Omental fat pad (tissue), 4 donors: ENCODE data around the gene NDUFA3. TPM values are rescaled to one million over a fixed set of nuclear protein-coding genes. Genes with fewer than 3 reads are reported as not detected.

ENCODE experiments used
- ATAC-seq: fragments of 150-250 bp; one replicate; pipeline ENCODE4 v1.9.1; 2016; ENCODE audit warnings: mild to moderate bottlenecking, moderate library complexity; ENCODE audit not compliant: low FRiP score
- DNase-seq: peaks from one replicate; pipeline ENCODE4 v3.0.0-alpha.2; 2019; ENCODE audit warnings: low spot score
- total RNA-seq, 4 donors: library from RNA; depleted of rRNA; stranded (reverse); fragments of >200 nt; gene quantifications; one replicate each; pipeline ENCODE4 v1.1.0, GENCODE V29; 2016
- TF ChIP-seq, protein P1 (sequence below), 3 donors: fragments of 450-650 bp; IDR thresholded peaks; one replicate each; pipeline ENCODE4 v1.5.1; 2016 to 2017; ENCODE audit warnings: antibody characterized with exemption in 3 of 3, mild to moderate bottlenecking in 3 of 3, moderate library complexity in 2 of 3

NDUFA3 gene
- total RNA-seq, 4 donors from 2014 or later: 7.1 to 33.0 (median 28.6) TPM

DNA sequence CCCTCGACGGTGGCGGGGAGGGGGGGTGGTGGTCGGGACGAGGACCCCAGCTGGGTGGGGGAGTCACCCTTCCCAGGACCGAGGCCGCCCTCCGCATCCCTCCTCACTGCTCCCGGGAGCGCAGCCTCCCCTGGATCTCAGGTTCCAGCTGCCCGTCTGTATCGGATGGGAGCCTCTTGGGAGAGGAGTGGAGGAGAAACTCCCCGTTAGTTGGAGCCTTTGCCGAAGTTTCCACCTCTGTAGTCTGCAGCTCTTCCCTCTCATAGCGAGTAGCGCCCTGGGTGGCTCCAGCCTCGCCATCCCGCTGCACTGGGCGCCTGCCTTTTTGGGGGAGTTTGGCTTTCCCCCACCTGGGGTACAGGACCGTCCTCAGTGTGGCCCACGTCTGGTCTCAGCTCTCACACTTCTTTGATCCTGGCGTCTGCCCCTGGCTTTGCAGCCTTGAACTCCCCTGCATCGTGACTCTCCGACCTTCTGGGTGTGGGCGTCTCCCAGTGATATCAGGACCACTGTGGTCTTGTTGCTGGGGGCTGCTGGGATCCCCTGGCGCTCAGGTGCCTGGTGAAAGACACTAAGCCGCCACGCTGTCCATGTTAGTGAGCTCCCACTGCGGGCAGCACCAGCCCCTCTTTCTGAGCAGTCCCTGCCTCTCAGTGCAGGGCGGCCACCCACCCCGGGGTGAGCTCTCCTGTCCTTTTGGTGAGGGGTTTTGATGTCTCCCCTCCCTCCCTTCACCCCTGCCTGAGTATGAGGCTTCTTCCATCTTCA is 36.0 kb downstream of the NDUFA3 start:
- ATAC-seq: no peak

DNA sequence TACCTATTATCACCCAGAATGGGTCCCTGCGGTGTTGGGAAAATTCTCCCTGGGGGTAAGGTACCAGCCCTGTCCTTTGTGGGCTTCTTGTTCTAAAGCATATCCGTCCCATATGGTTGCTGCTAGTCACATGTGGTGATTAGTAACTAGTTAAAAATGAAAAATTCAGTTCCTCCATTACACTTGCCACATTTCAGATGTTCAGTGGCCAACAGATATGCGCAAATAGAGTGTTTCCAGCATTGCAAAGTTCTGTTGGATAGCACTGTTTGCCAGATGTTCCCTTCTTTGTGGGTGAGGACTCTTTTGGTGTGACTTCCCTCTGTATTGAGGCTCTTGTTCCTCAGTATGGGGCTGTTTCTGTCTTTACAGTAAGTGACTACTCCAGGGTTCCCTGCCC is 38.7 kb downstream of the NDUFA3 start:
- DNase-seq (no peak), ATAC-seq (no peak)
- TF ChIP-seq, protein P1, sequence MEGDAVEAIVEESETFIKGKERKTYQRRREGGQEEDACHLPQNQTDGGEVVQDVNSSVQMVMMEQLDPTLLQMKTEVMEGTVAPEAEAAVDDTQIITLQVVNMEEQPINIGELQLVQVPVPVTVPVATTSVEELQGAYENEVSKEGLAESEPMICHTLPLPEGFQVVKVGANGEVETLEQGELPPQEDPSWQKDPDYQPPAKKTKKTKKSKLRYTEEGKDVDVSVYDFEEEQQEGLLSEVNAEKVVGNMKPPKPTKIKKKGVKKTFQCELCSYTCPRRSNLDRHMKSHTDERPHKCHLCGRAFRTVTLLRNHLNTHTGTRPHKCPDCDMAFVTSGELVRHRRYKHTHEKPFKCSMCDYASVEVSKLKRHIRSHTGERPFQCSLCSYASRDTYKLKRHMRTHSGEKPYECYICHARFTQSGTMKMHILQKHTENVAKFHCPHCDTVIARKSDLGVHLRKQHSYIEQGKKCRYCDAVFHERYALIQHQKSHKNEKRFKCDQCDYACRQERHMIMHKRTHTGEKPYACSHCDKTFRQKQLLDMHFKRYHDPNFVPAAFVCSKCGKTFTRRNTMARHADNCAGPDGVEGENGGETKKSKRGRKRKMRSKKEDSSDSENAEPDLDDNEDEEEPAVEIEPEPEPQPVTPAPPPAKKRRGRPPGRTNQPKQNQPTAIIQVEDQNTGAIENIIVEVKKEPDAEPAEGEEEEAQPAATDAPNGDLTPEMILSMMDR (IDR thresholded peaks at IDR 0.05): no peak

More for the DNA sequence above, 36.0 kb downstream of the NDUFA3 start:
- no peak for DNase-seq
- TF ChIP-seq, protein P1 (IDR thresholded peaks at IDR 0.05): no peak

DNA sequence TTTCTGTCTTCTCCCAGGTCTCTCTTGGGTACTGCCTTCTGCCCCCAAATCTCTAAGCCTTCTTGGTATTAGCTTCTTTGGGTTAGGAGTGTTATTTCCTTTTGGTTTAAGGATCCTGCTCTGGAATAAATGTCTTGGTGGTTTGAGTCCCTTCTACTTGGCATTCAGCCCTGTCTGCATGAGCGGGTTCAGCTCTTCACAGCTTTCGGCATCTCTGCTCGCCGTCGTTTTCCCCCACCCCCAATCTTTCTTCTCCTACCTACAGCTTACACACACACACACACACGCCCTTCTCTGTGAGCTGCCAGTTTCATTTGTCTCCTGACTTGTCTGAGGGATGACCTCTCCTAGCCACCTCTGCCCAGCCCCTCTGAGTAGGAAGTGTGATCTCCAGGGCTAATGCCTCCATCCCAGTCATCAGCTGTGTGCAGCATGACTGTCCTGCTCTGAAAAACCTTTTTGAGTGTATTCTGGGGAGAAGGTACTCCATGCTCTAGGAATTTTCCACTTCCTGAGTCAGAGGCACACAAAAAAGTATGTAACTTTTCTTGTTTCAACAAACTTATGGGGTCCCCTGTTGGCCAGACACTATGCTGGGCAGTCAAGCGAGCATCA is 39.6 kb downstream of the NDUFA3 start:
- DNase-seq (no peak), ATAC-seq (no peak)
- TF ChIP-seq, protein P1 (IDR thresholded peaks at IDR 0.05): no peak

DNA sequence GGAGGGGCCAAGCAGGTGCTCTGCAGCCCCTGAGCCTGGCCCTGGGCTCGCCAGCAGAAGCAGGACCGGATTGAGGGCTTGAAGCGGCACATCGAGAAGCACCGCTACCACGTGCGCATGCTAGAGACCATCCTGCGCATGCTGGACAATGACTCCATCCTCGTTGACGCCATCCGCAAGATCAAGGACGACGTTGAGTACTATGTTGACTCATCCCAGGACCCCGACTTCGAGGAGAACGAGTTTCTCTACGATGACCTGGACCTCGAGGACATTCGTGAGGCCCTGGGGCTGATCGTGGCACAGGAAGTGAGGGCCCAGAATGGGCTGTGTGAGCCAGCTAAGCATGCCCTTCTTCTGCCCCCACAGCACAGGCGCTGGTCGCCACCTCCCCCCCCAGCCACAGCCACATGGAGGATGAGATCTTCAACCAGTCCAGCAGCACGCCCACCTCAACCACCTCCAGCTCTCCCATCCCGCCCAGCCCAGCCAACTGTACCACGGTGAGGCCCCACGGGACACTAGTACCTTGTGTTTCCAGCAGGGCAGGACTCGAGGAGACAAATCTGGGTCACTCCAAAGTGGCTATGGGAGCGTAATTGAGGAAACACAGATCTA is 43.0 kb downstream of the NDUFA3 start:
- ATAC-seq: peak; percentile 4
- TF ChIP-seq, protein P1 (IDR thresholded peaks at IDR 0.05): no peak
- DNase-seq: no peak

DNA sequence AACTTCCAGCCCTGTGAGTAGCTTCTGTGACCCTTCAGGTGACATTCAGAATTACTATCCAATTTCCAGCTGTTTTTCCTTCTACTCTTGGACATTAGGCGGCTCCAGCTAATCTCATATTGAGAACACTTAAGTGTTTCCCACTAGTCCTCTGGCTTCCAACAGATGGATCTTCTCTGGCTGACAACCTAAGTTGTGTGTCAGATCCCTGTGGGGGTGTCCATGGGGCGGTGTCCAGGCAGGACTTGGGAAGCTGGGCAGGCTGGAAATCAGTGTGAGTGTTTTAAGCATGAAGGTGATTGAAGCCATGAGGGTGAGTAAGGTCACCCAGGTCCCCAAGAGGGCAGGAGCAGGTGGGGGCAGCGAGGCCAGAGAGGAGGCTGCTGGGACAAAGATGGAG is 45.0 kb downstream of the NDUFA3 start:
- no peak for ATAC-seq
- TF ChIP-seq, protein P1 (IDR thresholded peaks at IDR 0.05): no peak
- no peak for DNase-seq

DNA sequence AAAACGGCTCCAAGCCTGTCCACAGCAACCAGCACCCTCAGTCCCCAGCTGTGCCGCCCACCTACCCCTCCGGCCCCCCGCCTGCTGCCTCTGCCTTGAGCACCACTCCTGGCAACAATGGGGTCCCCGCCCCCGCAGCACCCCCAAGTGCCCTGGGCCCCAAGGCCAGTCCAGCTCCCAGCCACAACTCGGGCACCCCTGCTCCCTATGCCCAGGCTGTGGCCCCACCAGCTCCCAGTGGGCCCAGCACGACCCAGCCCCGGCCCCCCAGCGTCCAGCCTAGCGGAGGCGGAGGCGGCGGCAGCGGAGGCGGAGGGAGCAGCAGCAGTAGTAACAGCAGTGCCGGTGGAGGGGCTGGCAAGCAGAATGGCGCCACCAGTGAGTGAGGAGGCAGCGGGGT is 45.5 kb downstream of the NDUFA3 start:
- ATAC-seq (no peak), DNase-seq (no peak)
- TF ChIP-seq, protein P1 (IDR thresholded peaks at IDR 0.05): no peak
